Choroid plexus epithelial cell (primary cell): ENCODE results near the gene RIT2.

ENCODE experiments used
- DNase-seq: peaks from one replicate; pipeline ENCODE4 v3.0.0-alpha.2; 2010; ENCODE audit warnings: low read depth
- H3K4me3 ChIP-seq: 2 replicates; pipeline ENCODE4 v1.5.1; 2011; ENCODE audit warnings: low read depth, mild to moderate bottlenecking, control low read depth, low read length, moderate library complexity
- TF ChIP-seq, protein P1 (sequence below): conservative IDR thresholded peaks from 2 replicates; pipeline ENCODE4 v1.5.1; 2011; ENCODE audit warnings: low read depth, mild to moderate bottlenecking, control low read depth, inconsistent platforms, low read length, moderate library complexity

Gene RIT2

DNA sequence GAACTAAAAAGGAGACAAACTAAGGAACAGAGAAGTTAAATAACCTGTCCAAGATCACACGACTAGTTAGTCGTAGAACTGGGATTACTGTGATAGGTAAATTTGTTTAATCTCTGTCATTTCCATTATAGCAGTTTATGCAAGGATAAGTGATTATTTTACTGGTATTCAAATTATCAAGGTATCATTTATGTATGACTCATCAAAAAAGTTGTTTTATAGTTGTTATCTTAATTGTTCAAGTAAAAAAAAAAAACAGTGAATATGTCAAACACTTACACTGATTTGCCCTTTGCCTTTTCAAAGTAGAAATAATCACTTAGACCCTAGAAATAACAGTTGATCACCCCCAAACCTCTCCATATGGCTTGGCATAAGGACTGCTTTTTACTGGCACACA lies 173.6 kb downstream of the RIT2 start:
- H3K4me3 ChIP-seq: no peak overlapping the region
- no peak for DNase-seq
- TF ChIP-seq, protein P1, sequence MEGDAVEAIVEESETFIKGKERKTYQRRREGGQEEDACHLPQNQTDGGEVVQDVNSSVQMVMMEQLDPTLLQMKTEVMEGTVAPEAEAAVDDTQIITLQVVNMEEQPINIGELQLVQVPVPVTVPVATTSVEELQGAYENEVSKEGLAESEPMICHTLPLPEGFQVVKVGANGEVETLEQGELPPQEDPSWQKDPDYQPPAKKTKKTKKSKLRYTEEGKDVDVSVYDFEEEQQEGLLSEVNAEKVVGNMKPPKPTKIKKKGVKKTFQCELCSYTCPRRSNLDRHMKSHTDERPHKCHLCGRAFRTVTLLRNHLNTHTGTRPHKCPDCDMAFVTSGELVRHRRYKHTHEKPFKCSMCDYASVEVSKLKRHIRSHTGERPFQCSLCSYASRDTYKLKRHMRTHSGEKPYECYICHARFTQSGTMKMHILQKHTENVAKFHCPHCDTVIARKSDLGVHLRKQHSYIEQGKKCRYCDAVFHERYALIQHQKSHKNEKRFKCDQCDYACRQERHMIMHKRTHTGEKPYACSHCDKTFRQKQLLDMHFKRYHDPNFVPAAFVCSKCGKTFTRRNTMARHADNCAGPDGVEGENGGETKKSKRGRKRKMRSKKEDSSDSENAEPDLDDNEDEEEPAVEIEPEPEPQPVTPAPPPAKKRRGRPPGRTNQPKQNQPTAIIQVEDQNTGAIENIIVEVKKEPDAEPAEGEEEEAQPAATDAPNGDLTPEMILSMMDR: no peak

DNA sequence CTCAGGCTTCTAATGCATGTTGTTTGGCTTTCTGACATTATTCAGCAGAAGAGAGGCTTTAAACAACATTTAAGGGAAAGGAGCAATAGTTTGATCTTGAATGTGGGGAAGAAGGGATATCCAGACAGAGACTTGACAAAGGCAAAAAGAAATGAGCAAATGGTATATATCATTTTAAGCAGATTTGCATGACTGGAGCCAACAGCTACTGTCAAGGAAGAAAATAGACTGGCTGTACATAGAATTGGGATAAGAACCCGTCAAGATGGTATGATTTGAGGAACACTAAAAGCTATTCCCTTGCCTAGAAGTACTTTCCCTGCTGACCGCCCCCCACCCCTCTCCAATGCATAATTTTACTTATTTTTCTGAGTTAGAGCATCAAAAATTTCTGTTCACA lies 174.5 kb downstream of the RIT2 start:
- TF ChIP-seq, protein P1: no peak
- DNase-seq: no peak
- no peak overlapping the region for H3K4me3 ChIP-seq

DNA sequence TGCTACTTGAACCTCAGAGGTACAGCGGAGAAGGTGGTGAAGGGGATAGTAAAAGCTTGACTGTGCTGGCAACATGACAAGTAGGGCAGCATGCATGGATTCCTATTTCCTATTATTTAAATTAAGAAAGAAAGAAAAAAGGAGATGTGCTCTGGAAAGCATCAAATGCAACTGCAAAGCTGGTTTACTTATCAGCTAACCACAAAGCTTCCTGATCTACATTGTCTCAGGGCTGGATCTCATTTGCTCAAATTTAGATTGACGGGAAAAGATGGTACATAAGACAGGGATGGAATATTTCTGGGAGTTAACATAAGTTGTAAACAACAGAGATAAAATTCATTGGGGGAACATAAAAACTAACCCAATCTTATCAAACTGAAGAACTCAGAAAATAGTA lies 178.0 kb downstream of the RIT2 start:
- no peak for DNase-seq
- H3K4me3 ChIP-seq: no peak overlapping the region
- TF ChIP-seq, protein P1: no peak

DNA sequence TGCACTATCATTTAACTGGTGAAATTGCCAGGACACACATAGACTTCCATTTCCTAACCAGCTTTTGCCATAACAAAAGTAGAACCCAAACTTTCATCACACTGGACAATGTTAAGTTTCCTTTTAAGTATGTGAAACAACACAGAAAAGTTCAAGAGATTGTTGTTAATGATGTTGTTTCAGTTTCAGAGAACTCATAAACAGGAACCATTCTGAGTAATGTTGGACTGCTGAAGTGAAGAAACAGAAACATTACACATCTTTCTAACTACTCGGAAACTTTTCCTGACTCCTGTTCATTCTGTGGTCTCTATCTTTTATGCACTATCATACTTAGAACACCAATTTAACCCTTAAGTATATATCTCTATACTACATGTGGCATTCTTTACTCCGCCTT lies 179.2 kb downstream of the RIT2 start:
- TF ChIP-seq, protein P1: no peak
- DNase-seq: no peak
- H3K4me3 ChIP-seq: no peak overlapping the region

DNA sequence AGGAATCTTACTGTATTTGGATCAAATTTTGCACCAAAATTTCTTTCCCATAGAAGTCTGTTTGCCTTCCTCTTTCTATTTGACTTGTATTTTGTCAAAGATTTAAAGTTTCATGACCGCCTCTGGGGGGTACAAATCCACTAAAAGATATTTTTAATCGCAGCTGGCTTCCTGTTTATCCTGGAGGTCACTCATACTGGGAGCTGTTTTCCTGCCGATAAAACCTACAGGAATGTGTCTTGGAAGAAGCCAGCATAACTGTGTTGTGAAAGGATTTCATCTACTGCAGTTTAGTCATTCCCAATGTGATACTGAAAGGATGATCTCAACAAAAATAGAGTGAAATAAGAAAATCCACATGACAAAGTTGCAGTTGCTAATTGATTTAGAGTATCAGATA lies 184.0 kb downstream of the RIT2 start:
- peak; percentile 82 for DNase-seq
- TF ChIP-seq, protein P1: no peak
- H3K4me3 ChIP-seq: no peak overlapping the region

DNA sequence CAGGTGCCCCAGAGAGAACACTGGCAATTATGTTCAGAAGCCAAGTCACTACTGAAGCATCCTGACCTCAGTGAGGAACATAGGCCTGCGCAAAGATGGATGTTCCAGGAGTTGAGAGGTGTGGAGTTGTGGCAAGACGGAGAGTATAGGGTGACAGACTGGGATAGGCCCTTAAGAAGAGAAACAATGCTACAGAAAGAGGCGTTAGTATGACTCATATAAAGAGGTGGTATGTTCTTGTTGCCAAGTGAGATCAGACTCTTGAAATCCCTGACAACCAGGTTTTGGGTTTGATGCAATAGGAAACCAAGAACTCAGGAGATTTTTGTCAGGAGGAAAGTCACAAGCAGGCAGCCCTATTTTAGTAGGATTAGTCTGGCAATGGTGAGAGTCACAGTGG lies 185.6 kb downstream of the RIT2 start:
- TF ChIP-seq, protein P1: no peak
- H3K4me3 ChIP-seq: no peak overlapping the region
- DNase-seq: peak; percentile 77

DNA sequence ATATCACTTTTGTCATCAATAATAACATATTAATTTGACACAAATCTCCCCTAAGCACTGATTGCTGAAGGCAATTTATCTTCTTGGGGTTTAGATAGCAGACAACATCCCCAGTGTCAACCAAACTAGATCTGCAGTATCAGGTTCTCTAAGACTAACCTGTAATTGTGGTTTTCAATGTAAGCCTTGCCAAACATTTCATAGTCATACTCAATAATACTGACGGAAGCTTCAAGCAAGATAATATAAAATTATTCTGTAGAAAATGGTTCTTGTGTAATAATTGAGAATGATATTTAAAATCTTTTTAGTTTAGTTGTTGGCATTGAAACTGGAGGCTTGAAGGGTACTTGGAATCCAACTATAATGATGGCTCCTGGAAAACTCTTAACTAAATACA lies 186.3 kb downstream of the RIT2 start:
- no peak overlapping the region for H3K4me3 ChIP-seq
- TF ChIP-seq, protein P1: no peak
- DNase-seq: peak; percentile 46
